HepG2 (cell line): Measurements from ENCODE around the gene BIRC3. TPM values are rescaled to one million over a fixed set of nuclear protein-coding genes. Genes with fewer than 3 reads are reported as not detected.

ENCODE experiments used
- ATAC-seq: fragments of 200-7000 bp; cut with Tn5 transposase; 3 replicates; pipeline ENCODE4 v1.9.1; 2020; ENCODE audit warnings: mild to moderate bottlenecking, moderate library complexity
- BruUV-seq: library from RNA; stranded (reverse); fragments of 400-500 nt; replicated peaks from 2 replicates; lab custom pipeline; 2021; lab: Mats Ljungman, UMichigan
- CTCF ChIA-PET: fragments of 300-600 bp; formaldehyde crosslinking; extraction: SDS; loops from one replicate; lab custom pipeline; 2021; ENCODE audit warnings: low total read pairs, inconsistent platforms, low intra/inter-chr PET ratio; lab: Yijun Ruan, JAX
- POLR2A ChIA-PET: fragments of 350-600 bp; sonication (Branson Sonifier 250); formaldehyde crosslinking; loops from one replicate; lab custom pipeline; 2020; ENCODE audit warnings: antibody characterized with exemption, inconsistent platforms; lab: Yijun Ruan, JAX
- DNase-seq: peaks from one replicate; pipeline ENCODE4 v3.0.0-alpha.2; 2015; ENCODE audit warnings: low spot score
- FAIRE-seq: peaks from 3 replicates; lab custom pipeline; 2011; peaks lifted over from hg19 to GRCh38; lab: Jason Lieb, UNC
- H2AFZ ChIP-seq: one replicate; pipeline ENCODE4 v1.6.1; 2011; ENCODE audit warnings: low read length, inconsistent platforms
- H3K27ac ChIP-seq: fragments of 300-600 bp; 3 replicates; pipeline ENCODE4 v1.8.0; 2011; ENCODE audit warnings: mixed run types, mild to moderate bottlenecking, mixed read lengths, low read length, inconsistent platforms; ENCODE audit not compliant: insufficient read depth; ENCODE audit errors: extremely low read length
- H3K27me3 ChIP-seq, 2 experiments: fragments of 200-600 bp in 1 of 2; 2 replicates in 1 of 2; 3 replicates in 1 of 2; pipeline versions ENCODE4 v1.6.0 to v1.8.0; 2011; ENCODE audit warnings: low read length in 2 of 2, mild to moderate bottlenecking in 2 of 2, moderate library complexity in 2 of 2, inconsistent platforms in 1 of 2; ENCODE audit not compliant: insufficient read depth in 2 of 2, control insufficient read depth in 1 of 2
- H3K36me3 ChIP-seq, 2 experiments: fragments of 200-600 bp in 1 of 2; replicated peaks in 1 of 2; 2 replicates in 1 of 2; 3 replicates in 1 of 2; pipeline versions ENCODE4 v1.5.1 to v1.8.0; 2011; ENCODE audit warnings: low read length in 2 of 2, inconsistent platforms in 1 of 2; ENCODE audit not compliant: insufficient read depth in 2 of 2, control insufficient read depth in 1 of 2
- H3K4me1 ChIP-seq: 2 replicates; pipeline ENCODE4 v1.5.1; 2012; ENCODE audit warnings: low read length, inconsistent platforms; ENCODE audit not compliant: insufficient read depth
- H3K4me2 ChIP-seq: 2 replicates; pipeline ENCODE4 v1.6.0; 2011; ENCODE audit warnings: low read depth, low read length, inconsistent platforms
- H3K4me3 ChIP-seq, 3 experiments: fragments of 200-600 bp in 1 of 3; sonication (generic), shearing (Covaris generic) in 1 of 3; replicated peaks in 1 of 3; 2 replicates each; pipeline ENCODE4 v1.5.1; 2011 to 2016; ENCODE audit warnings: low read length in 3 of 3, inconsistent platforms in 2 of 3, low read depth in 2 of 3, mild to moderate bottlenecking in 2 of 3, control low read depth in 1 of 3, mixed read lengths in 1 of 3; ENCODE audit not compliant: insufficient read depth in 1 of 3
- H3K79me2 ChIP-seq: one replicate; pipeline ENCODE4 v1.6.1; 2011; ENCODE audit warnings: low read length, inconsistent platforms; ENCODE audit not compliant: insufficient read depth
- H3K9ac ChIP-seq: 2 replicates; pipeline ENCODE4 v1.6.0; 2011; ENCODE audit warnings: mild to moderate bottlenecking, low read depth, low read length, inconsistent platforms; ENCODE audit not compliant: insufficient read depth
- H3K9me3 ChIP-seq: 2 replicates; pipeline ENCODE4 v1.5.1; 2012; ENCODE audit warnings: mild to moderate bottlenecking, low read length
- H4K20me1 ChIP-seq: 2 replicates; pipeline ENCODE4 v1.6.0; 2011; ENCODE audit warnings: inconsistent platforms, mild to moderate bottlenecking, low read length, moderate library complexity; ENCODE audit not compliant: insufficient read depth
- CCAR2 ChIP-seq: fragments of 200-400 bp; formaldehyde crosslinking; optimal IDR thresholded peaks from 2 replicates; pipeline ENCODE3; 2018; ENCODE audit warnings: low read depth, mild to moderate bottlenecking, low read length, moderate library complexity
- CENPX ChIP-seq: sonication (generic); formaldehyde crosslinking; IDR thresholded peaks from 2 replicates; pipeline ENCODE4 v1.9.0; 2021; ENCODE audit warnings: mild to moderate bottlenecking, missing genetic modification reagents, moderate library complexity
- HNRNPL ChIP-seq: fragments of 200-400 bp; formaldehyde crosslinking; IDR thresholded peaks from 2 replicates; pipeline ENCODE4 v1.6.1; 2017; ENCODE audit warnings: mild to moderate bottlenecking, low read depth, low read length
- JARID2 ChIP-seq: sonication (generic); formaldehyde crosslinking; IDR thresholded peaks from 2 replicates; pipeline ENCODE4 v1.8.1; 2023; ENCODE audit warnings: missing genetic modification reagents, inconsistent platforms; ENCODE audit not compliant: insufficient replicate concordance
- PPARG ChIP-seq: conservative IDR thresholded peaks from 2 replicates; pipeline ENCODE4 v1.6.1; 2016; ENCODE audit warnings: missing biosample characterization, missing genetic modification reagents
- RBM39 ChIP-seq: fragments of 200-400 bp; formaldehyde crosslinking; IDR thresholded peaks from one replicate; pipeline ENCODE4 v1.6.1; 2018; ENCODE audit warnings: antibody characterized with exemption, mild to moderate bottlenecking, low read depth, low read length; ENCODE audit not compliant: poor library complexity, severe bottlenecking
- RFX5 ChIP-seq: IDR thresholded peaks from 2 replicates; pipeline ENCODE4 v1.6.1; 2011; ENCODE audit warnings: low read depth, low read length, improper control_type of control experiment
- SATB2 ChIP-seq: sonication (generic); formaldehyde crosslinking; IDR thresholded peaks from 2 replicates; pipeline ENCODE4 v1.5.0; 2020; ENCODE audit warnings: missing genetic modification reagents
- SPEN ChIP-seq: sonication (generic); formaldehyde crosslinking; IDR thresholded peaks from 2 replicates; pipeline ENCODE4 v1.5.1; 2020; ENCODE audit warnings: low read depth, mild to moderate bottlenecking, missing genetic modification reagents
- TEAD3 ChIP-seq: optimal IDR thresholded peaks from 2 replicates; pipeline ENCODE3; 2016; ENCODE audit warnings: borderline replicate concordance
- ZFAT ChIP-seq: sonication (generic); formaldehyde crosslinking; conservative IDR thresholded peaks from 2 replicates; pipeline ENCODE4 v1.8.1; 2023; ENCODE audit warnings: missing genetic modification reagents, inconsistent platforms
- ZNF337 ChIP-seq: sonication (generic); formaldehyde crosslinking; IDR thresholded peaks from 2 replicates; pipeline ENCODE4 v1.5.1; 2020; ENCODE audit warnings: missing genetic modification reagents, low read depth, mild to moderate bottlenecking, borderline replicate concordance
- ZNF547 ChIP-seq: sonication (generic); formaldehyde crosslinking; IDR thresholded peaks from 2 replicates; pipeline ENCODE4 v1.5.1; 2020; ENCODE audit warnings: mild to moderate bottlenecking, missing genetic modification reagents
- ZNF83 ChIP-seq: sonication (generic); formaldehyde crosslinking; IDR thresholded peaks from 2 replicates; pipeline ENCODE4 v1.4.0; 2020; ENCODE audit warnings: missing genetic modification reagents, mild to moderate bottlenecking, borderline replicate concordance
- WGBS: methylation state at CpG from one replicate; pipeline ENCODE4 v1.1.6; 2017; ENCODE audit warnings: low lambda C conversion rate; 5-methylcytosine and 5-hydroxymethylcytosine counted together
- in situ Hi-C: cut with HindIII; loops from 2 replicates; pipeline ENCODE4 v1.10.0; 2017; ENCODE audit warnings: low pct_unique_long_range_greater_than_20kb; ENCODE audit not compliant: extremely low pct_ligation_motif_present
- intact Hi-C: fragments of 100-400 bp; cut with micrococcal nuclease; formaldehyde crosslinking; loops from one replicate; pipeline ENCODE4 v1.10.0; 2022; ENCODE audit not compliant: unreplicated experiment
- polyA plus RNA-seq, 8 experiments: library from polyadenylated mRNA; depleted of rRNA in 3 of 8; stranded (reverse) in 7 of 8; unstranded in 1 of 8; fragments of >200 nt; fragmentation: Illumina TruSeq in 4 of 8; extraction: Trizol in 4 of 8; gene quantifications; 2 replicates each; pipeline versions ENCODE4 v1.2.1 to v1.2.3, GENCODE V29; 2011 to 2016; ENCODE audit warnings: low read depth in 4 of 8, missing spikeins in 1 of 8, mixed read lengths in 1 of 8; ENCODE audit not compliant: insufficient read depth in 1 of 8
- total RNA-seq, 5 experiments: library from RNA; depleted of rRNA; stranded (reverse); fragments of >200 nt; fragmentation: Illumina TruSeq; extraction: Trizol; gene quantifications; 2 replicates each; pipeline ENCODE4 v1.2.3, GENCODE V29; 2016; ENCODE audit warnings: low read depth in 1 of 5
- TF ChIP-seq, protein P1 (sequence below), 2 experiments: fragments of 450-650 bp in 1 of 2; sonication (generic) in 1 of 2; formaldehyde crosslinking; IDR thresholded peaks; 2 replicates each; pipeline versions ENCODE4 v1.5.0 to v1.8.0; 2020 to 2022; ENCODE audit warnings: mild to moderate bottlenecking in 1 of 2, missing genetic modification reagents in 1 of 2
- TF ChIP-seq, protein P2 (sequence below), 2 experiments: sonication (generic) in 1 of 2; formaldehyde crosslinking in 1 of 2; IDR thresholded peaks; 2 replicates each; pipeline versions ENCODE4 v1.4.0 to v1.6.1; 2016 to 2020; ENCODE audit warnings: borderline replicate concordance in 1 of 2, low read depth in 1 of 2, mild to moderate bottlenecking in 1 of 2, missing genetic modification reagents in 1 of 2

BIRC3 gene
- total and polyA plus RNA-seq, 2 of the 13 experiments (the other 11 are each of a cell fraction or from before 2014, with no cell fraction given): 0.41 to 4.2 TPM

DNA sequence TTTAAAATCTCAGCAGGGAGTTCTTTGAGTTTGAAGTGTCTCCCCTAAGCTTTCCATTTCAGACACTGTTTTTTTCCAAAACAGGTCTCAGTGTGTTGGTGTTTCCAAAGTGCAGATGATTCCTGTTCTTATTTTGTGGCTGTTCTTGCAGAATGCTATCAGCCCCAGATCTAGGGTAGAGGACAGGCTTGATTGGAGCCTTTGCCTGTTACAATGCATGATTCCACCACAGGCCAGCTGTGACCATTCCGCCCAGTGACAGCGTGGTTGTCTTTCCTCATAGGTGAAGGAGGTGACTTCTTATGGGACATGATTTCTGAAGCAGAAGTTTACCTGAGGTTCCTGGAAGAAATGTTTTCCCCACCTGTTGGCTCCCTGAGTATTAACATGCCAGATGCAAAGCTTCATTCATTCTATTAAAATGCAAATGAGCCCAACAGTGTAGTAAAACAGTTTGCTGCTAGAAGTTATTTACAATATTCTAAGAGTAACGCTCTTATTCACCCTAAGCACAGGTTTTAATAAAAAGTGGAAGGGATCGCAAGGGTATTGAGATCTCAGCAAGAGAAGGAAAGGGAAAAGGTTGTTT is 36.9 kb upstream of the BIRC3 start (continued):
- TF ChIP-seq HNRNPL (no peak), RFX5 (peak; percentile 80; the same call in 1 of the 2 replicates), ZNF547 (CRISPR knock-in tag) (peak; percentile 23; the same call in 1 of the 2 replicates), TEAD3 (CRISPR knock-in tag) (peak; percentile 24), JARID2 (CRISPR knock-in tag) (no peak), SATB2 (CRISPR knock-in tag) (no peak)
- TF ChIP-seq, protein P1, sequence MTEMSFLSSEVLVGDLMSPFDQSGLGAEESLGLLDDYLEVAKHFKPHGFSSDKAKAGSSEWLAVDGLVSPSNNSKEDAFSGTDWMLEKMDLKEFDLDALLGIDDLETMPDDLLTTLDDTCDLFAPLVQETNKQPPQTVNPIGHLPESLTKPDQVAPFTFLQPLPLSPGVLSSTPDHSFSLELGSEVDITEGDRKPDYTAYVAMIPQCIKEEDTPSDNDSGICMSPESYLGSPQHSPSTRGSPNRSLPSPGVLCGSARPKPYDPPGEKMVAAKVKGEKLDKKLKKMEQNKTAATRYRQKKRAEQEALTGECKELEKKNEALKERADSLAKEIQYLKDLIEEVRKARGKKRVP (CRISPR knock-in tag; IDR thresholded peaks at IDR 0.05): 0 out of 4 replicates have a peak, but pooled peaks of 1 of the 2 experiments have one; percentile 4

DNA sequence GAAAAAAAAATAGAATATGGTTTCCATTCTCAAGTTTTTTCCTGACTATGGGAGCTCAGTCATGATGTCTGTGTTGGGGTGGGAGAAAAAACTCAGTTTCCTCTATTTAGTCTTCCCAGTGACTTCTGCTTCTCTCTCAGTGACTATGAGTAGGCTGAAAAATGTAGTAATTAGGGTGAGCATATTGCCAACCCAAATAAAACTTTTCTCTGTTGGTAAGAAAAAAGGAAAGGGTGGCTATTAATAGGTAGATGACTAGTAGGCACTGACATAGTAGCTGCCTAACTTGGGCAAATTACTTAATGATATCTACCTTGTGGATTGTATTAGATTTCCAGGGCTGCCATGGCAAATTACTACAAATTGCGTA is 34.2 kb upstream of the BIRC3 start:
- no peak overlapping the region for H3K27ac ChIP-seq
- FAIRE-seq (no peak), ATAC-seq (no peak), DNase-seq (no peak)
- no peaks in the 10 kb centered on the region for H3K9me3 ChIP-seq
- H3K27me3 ChIP-seq: no peaks in the 10 kb centered on the region
- WGBS: 100% methylated on average over 1 of the region's 1 CpG
- intact Hi-C loops (no loop called here), in situ Hi-C loops (no loop called here)
- POLR2A ChIA-PET: no interaction called here
- peaks cover 81% of the 10 kb centered on the region for H3K4me1 ChIP-seq
- no peaks in the 10 kb centered on the region for H4K20me1 ChIP-seq
- H3K4me2 ChIP-seq: no peak overlapping the region
- no peaks in the 10 kb centered on the region for H3K79me2 ChIP-seq
- peak overlapping the region; percentile 18 for H2AFZ ChIP-seq
- no TSS peak for BruUV-seq
- CTCF ChIA-PET: no interaction called here
- H3K9ac ChIP-seq: no peak overlapping the region
- H3K36me3 ChIP-seq: no peaks in the 10 kb centered on the region
- no peak overlapping the region for H3K4me3 ChIP-seq
- no peak for TF ChIP-seq ZFAT (CRISPR knock-in tag)
- TF ChIP-seq, protein P2, sequence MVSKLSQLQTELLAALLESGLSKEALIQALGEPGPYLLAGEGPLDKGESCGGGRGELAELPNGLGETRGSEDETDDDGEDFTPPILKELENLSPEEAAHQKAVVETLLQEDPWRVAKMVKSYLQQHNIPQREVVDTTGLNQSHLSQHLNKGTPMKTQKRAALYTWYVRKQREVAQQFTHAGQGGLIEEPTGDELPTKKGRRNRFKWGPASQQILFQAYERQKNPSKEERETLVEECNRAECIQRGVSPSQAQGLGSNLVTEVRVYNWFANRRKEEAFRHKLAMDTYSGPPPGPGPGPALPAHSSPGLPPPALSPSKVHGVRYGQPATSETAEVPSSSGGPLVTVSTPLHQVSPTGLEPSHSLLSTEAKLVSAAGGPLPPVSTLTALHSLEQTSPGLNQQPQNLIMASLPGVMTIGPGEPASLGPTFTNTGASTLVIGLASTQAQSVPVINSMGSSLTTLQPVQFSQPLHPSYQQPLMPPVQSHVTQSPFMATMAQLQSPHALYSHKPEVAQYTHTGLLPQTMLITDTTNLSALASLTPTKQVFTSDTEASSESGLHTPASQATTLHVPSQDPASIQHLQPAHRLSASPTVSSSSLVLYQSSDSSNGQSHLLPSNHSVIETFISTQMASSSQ (IDR thresholded peaks at IDR 0.05; ENCODE audit: low read depth): no peak
- TF ChIP-seq, protein P2 (CRISPR knock-in tag; IDR thresholded peaks at IDR 0.05; ENCODE audit: borderline replicate concordance): no peak
- TF ChIP-seq CENPX: no peak
- no peak for TF ChIP-seq ZNF83 (CRISPR knock-in tag)
- TF ChIP-seq ZNF337 (CRISPR knock-in tag): no peak
- TF ChIP-seq SPEN (CRISPR knock-in tag): no peak
- no peak for TF ChIP-seq RBM39
- TF ChIP-seq CCAR2: no peak
- no peak for TF ChIP-seq PPARG (CRISPR knock-in tag)
